GM19351 (cell line): Measurements from ENCODE around the gene KRT13.
"Not testable (repeated sequence)": the region's sequence is repeated elsewhere in the genome, so short reads cannot be mapped to it uniquely, and the experiment has no call there.

Experiments used
- ATAC-seq: cut with Tn5 transposase; IDR thresholded peaks from one replicate; pipeline ENCODE4 v1.9.1; 2021; ENCODE audit warnings: mild to moderate bottlenecking, moderate library complexity; ENCODE audit not compliant: unreplicated experiment

KRT13 gene

DNA sequence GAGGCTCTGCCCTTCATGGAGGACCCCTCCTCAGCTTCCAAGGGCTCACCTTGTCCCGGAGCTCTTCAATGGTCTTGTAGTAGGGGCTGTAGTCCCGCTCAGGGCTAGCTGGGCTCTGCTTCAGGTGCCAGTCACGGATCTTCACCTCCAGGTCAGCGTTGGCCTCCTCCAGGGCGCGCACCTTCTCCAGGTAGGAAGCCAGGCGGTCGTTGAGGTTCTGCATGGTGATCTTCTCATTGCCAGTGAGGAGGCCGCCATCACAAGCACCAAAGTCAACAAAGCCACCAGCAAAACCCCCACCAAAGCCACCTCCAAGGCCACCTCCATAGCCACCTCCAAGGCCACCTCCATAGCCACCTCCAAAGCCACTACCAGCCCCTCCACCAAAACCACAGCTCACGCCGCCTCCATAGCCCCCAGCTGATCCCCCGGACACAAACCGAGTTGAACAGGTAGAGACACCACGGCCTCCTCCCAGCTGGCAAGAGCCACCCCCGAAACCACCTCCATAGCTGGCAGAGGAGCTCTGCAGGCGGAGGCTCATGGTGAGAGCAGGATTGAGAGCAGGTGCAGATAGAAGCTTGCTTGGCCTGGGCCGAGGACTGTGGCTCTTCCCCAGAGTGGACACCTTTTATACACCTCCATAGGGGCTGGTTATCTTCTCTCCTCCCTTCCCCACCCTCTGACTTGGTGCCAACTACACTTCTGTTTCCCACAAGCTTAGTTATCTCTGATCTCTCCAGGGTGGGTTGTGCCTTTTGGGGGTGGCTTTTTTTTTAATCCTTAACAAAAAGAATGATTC, at the start of gene KRT13:
KRT13 (minus strand) TSS at position 606 of the 802 bp plus-strand sequence; CDS start at position 544, 62 bp downstream.
- no peak for ATAC-seq

DNA sequence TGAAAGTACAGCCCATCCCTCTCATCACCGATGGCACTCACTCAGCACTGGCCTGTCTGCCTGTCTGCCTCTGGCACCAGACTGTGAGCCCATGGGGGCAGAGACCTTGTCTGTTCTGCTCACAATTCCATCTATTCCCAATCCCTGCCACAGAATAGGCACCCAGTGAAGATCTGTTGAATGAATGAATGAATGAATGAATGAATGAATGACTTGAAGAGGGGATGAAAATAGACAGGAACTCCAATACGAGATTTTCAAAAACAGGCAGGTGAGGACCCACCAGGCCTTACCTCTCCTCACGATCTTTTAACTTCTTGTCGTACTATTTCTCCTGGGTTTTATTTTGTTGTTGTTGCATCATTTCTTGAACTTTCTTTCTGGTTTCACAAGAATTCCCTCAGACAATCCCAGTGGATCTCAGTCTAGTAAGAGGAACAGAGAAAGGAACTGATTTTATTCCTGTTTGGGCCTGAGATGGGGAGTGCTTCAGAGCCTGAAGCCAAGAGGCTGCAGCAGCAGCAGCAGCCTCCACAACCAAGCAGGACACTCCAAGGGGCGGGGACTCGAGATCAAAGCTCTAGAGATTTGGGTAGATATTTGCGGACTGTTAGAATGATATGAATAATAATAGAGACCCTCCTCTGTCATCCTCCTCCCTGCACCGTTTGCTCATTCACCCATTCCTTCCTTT, 48.7 kb upstream of the KRT13 start:
- ATAC-seq, result no peak

DNA sequence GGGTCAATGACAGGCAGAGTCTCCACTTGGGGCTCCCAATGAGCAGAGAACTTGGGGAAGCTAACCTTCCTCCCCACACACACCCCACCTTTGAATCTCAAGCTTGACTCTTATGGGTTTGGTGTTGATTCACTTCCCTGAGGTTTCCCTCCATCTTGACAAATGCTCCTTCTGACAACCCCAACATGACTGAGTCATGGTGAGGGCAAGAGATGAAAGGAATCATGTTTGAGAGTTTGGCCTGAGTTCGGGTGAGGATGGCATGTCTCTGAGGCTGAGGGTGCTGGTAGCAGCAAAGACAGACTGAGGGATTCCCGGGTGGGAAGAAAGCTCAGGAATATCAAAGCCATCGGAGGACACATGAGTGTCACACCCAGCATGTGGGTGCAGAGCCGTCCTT, 47.8 kb upstream of the KRT13 start:
- no peak for ATAC-seq

DNA sequence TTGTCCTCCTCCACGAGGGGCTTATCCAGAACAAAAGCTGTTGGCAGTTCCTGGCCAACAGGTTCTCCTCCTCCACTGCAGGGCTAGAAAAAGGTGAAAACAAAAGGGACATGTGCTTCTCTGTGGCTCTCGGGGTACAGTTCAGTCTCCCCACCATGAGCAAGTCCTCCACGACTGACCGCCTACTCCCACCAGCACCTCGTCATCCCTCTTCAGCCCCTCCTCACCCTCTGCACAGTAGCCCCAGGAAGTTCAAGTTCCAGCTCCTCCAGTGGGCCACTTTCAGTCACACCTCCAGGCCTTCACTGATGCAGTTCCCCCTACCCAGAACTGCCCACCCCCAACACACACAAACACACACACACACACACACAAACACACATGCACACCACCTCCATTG, 47.0 kb upstream of the KRT13 start:
- ATAC-seq, result no peak

DNA sequence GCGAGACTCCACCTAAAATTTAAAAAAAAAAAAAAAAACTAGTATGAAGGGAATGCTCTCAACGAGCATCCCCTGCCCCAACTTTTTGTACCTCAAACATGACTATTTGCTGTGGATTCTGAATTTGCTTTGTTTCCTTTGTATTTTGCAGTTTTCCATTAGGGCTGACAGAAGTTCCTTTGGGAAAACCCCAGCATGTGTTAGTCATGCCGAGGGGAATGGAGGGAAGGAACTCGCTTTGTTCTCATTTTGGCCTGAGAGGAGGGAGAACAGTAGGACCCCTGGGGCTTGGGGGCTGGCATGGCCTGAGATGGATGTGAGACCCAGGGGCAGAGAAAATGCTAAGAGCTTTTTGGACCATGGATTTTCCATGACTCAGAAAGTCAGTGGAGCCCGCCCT, 46.0 kb upstream of the KRT13 start:
- ATAC-seq, result no peak

DNA sequence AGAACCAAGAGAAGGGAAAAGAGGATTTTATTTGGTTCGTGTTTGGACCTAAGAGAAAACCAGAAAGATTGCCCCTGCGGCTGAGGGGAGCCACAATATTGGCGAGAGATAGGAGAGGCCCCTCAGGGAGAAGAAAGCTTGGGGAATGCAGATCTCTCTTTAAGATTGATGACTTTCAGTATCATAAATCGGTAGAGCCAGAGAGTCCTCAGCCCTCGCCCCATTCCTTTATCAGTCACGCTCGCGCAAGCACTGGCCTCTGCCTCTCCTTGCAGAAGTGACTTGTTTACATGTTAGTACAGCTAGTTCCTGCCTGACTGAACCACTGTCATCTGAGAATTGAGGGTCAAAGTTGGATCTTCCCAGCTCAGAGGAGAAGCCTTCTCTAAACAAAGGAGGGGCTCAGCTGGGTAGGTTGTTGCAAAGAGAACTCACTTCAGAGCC, 44.2 kb upstream of the KRT13 start:
- ATAC-seq, result no peak

DNA sequence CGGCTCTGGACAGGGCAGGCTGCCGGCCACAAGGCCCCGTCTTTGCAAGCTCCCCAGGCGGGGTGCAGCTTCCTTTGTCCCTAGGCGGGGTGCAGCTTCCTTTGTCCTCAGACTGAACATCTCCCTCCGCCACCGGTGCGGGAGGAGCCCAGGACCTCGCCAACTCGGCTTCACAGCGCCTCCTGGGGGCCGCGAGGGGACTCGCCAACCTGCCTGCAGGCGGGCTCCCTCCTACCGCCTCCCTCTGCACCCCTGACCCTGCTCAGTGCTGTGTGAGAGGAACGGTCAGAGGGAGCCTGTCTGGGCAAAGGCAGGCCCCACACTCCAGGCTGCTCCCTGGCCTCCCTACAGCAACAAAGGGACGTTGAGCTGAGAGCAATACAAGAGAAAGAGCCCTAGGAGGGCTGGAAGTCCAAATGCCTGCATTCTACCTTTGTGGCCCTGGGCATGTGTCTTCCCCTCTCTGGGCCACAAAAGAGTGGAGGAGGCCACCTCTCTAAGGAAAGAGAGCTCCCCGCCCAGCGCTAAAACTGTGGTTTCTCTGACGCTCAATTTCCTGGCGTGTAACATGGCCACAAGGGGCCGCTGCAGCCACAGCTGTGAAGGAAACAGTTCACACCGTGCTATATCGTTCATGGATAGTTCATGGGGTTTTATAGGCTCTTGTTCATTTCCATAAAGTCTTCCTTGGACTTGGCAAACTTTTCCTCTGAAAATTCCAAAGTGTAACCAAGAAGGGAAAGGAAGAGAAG, 43.6 kb upstream of the KRT13 start:
- peak; percentile 43 for ATAC-seq

DNA sequence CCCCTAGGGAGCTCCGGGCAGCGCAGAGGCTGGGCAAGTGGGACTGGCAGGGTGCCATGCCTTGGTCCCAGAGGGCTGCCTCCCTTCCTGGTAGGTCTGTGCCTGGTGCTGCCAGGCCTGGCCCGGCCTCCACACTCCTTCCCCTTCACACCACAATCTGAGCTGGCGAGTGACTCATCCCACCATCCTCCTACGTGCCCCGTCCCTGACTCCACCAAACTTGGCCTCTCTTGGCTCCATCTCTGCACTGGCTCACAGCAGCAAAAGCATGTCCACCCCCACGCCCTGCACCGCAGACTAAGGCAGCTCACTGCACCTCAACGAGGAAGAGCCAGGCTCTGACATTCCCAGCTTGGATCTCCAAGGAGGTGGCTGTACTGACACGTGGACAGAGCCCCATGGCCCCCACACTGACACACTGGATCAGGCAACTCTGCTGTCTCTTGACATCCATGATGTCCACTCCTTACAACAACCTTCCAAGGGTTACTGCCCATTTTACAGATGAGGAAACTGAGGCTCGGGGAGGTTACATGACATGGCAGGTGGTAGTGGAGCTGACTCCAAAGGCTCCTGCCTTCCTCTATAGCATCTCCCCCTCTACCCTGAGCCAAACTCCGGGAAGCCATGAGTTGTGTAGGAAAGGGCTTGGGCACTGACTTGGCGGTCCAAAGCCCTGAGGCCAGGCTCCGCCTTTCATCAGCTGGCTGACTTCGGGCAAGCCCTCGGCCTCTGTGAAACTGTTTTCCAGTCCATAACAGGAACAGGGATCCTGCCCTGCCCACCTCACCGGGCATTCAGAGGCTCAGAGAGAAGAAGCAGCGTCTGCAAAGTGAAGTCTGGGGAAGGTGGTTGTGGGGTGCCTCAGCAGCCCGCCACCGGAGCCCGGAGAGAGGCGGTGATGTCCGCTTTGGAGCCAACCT, 42.8 kb upstream of the KRT13 start:
- no peak for ATAC-seq

DNA sequence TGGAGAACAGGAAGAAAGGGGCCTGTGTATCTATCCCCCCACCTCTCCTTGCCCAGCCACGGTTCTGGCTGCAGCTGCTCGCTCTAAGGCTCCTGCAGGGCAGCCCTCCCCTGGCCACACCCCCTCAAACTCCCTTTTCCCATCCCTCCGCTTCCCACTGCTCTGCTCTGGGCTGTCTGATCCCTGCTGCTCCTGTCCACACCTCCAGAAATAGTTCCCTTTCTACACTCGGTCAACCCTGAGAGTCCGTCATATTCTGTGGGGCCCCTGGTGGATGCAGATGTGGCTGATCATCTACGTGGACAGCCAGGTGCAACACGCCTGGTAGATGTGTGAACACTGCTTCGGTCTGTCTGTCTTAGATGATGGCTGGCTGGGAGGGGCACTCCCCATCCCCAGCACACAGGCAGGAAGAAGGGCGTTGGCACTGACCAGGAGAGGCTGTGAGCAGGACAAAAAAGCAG, 42.0 kb upstream of the KRT13 start:
- no peak for ATAC-seq

DNA sequence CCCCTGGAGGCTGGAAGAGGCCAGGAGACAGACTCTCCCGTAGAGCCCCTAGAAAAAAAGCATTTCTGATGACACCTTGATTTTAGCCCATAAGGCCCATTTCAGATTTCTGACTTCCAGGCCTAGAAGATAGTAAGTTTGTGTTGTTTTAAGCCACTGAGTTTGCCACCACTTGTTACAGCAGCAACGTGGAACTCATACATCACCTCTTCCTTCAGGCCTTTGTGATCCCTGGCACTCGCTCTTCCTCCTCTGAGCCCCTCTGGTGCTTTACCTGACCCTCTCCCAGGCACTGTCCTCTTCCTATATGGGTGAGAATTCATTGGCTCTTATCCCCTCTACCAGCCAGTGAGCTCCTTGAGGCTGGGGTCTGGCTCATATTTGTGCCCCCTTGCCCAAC, 41.4 kb upstream of the KRT13 start:
- ATAC-seq, result no peak

DNA sequence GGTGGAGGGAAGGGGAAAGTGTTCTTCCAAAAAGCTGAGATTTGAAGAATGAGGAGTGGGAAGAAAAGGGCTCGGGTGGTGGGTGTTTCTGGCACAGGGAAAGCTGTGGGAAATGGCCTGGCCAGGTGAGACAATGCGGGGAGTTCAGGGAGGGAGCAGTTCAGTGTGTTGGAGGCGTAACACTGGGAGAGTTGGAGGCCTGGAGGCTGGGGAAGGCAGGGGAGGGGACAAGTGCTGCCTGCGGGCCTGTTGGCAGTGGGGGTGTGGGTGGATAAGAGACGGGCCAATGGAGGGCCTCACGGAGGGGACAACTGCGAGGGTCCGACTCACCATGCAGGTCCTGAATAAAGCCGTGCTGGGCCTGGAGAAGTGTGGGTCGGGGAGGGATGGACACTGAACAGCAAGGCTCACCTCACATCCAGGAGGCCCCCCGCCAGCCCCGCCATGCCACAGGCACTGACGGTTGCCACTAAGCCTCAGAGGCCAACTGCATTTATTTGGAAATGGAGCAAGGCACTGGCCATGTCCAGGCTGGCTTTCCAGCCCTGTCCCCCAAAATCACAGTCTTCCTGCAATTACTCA, 40.5 kb upstream of the KRT13 start:
- ATAC-seq, result no peak

DNA sequence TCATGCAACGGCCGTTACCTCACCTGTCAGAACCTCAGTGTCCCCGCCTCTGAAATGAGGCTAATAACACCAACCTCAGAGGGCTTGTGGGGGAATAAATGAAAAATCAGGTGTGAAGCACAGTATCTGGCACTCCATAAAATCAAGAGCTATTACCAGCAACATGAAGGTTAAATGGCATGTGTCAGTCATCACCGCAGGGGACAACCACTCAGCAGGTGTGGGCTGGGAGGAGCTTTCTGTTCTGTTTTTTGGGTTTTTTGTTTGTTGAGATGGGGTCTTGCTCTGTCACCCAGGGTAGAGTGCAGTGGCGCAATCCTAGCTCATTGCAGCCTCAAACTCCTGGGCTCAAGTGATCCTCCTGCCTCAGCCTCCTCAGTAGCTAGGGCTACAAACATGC, 39.5 kb upstream of the KRT13 start:
- no peak for ATAC-seq

DNA sequence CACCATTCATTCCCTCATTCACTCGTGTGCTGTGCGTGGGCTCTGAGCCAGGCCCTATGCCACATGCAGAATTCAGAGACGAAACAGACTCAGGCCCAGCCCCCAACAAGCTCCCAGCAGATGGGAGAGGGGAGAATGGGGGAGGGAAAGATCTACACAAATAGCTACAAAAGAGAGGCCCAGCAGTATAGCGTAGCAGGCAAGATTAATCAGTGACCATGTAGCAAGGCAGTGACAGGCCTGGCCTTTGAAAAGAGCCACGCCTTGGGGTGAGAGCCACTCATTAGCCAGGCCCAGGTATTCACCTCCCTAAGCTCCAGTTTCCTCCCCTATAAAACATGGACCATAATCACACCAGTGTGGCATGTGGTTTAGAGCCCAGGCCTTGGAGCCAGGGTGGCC, 39.1 kb upstream of the KRT13 start:
- ATAC-seq, result no peak

DNA sequence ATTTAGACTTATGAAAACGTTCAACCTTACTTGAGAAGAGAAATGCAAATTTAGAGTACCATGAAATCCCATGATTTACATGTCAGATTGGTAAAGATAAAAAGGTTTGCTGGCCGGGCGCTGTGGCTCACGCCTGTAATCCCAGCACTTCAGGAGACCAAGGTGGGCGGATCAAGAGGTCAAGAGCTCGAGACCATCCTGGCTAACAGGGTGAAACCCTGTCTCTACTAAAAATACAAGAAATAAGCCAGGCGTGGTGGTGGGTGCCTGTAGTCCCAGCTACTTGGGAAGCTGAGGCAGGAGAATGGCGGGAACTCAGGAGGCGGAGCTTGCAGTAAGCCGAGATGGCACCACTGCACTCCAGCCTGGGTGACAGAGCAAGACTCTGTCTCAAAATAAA, 37.4 kb upstream of the KRT13 start:
- not testable (repeated sequence) for ATAC-seq

DNA sequence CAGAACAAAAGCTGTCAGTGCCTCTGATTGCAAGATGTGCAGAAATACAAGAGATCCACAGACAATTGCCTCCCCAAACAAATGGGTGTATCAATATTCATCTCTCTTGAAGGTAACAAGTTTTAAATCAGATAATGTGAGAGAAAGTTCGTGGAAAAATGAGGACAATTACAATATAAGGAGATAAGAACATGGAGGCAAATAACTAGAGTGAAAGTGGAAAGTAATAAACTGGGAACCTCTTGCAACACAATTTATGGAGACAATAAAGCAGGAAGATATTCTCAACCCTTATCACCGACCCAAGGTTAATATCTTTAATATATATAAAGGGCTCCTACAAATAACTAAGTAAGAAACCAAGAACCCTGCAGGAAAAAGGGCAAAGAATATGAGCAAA, 36.9 kb upstream of the KRT13 start:
- no peak for ATAC-seq

DNA sequence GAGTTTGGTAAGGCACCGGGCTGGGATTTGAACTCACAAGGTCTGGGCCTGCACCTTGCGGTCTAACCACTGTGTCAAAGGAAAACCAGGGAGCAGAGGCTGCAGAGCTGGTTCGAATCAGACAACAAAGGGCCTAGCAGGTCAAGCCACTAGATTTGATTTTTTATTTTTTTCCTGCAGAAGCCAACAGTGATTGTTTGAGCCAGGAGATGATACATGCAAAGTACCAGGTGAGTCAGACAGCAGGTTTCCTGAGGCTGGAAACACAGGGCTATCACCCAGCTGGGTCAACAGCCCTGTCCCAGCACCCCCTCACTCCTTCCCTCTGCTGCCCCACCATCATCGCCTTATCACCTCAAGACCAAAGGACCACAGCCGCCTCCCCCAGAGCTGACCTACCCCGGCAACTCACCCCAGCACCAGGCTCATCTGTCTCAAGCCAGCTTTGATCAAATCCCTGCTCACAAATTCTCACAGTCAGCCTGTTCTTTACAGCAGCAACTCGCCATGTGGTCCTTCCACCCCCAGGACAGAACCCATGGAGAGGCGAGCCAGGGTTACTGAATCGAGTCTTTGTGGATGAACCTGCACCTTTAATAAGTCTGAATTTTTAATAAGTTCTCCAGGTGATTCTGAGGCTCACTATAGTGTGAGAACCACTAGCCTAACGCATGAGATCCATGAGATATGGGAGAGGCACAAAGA, 35.7 kb upstream of the KRT13 start:
- no peak for ATAC-seq

DNA sequence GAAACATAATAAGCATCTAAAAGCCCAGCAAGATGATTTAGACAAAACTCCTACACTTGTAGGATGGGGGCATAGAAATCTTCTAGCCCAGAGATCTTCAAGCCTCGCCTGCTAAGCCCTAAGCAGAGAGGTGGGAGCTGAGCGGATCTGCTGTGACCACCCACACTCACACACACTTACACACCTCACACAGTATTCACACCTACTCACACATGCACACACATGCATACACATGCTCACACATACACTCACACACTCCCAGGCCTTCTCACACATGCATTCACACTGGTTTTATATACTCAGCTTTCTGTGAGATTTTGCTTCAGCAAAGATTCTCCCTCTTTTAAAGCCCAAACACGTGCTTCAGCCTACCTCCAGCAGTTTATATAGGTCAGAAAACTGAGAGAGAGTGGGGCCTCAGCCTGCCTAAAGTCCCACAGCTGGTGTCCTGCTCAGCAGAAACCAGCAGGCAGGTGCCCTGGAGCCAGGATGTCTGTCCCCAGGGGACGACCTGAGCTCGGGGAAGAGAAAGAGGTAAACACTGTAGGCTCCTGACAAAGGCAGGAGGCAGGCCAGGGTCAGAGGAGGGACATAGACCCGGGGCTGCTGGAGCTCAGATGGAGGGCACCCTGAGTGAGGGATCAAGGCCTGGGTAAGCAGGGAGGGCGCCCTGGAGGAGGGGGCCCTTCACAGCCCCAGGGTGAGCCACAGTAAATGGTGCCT, 34.7 kb upstream of the KRT13 start:
- ATAC-seq, result no peak

DNA sequence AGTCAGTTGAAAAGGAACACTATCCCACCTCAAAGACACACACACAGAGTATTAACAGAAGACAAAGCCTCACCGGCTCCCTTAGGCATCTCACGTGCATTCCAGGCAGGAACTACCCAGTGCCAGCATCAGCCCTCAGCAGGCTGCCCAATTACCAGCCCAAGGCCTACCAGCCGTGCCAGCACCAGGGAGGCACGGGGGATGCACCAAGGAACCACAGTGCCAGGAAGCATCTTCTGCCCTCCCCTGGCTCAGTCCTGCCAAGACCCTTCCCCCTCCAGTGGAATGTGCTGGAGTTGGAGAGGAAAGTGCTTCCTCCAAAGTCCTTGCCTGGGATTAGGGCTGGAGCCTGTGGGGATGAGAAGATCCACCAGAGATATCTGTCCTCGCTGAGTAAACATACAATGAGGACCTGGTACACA, 33.7 kb upstream of the KRT13 start:
- ATAC-seq, result no peak

DNA sequence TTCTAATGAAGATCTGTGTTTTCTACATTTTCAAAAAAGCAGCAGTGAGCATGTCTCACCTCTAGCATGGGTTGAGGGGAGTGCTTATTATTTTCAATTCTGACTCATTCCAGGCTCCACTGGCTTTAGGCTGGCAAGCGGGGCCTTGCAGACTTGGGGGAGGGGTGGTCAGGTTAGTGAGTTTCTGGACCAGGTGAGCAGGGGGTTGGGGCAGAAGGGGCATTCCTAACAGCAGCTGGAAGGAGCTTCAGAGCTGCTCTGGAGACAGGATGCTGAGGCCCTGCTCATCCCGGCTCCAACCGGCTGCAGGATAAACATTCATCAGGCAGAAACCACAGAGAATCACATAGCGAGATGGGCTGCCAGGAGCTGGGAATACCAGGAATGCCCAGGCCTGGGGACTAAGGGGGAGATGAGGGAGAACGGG, 33.2 kb upstream of the KRT13 start:
- no peak for ATAC-seq
